Upper lobe of left lung (tissue), 6 donors: Measurements from ENCODE around the gene TMEM175. TPM values are rescaled to one million over a fixed set of nuclear protein-coding genes. Genes with fewer than 3 reads are reported as not detected.
"Not testable (repeated sequence)": the region's sequence is repeated elsewhere in the genome, so short reads cannot be mapped to it uniquely, and the experiment has no call there.

Experiments
- ATAC-seq, 2 donors: fragments of 200-7000 bp; cut with Tn5 transposase; one replicate each; pipeline ENCODE4 v1.9.1; 2022; ENCODE audit warnings: mild to moderate bottlenecking in 2 of 2, moderate library complexity in 2 of 2; ENCODE audit not compliant: low FRiP score in 2 of 2
- DNase-seq, 2 donors: peaks; one replicate each; pipeline ENCODE4 v3.0.0-alpha.2; 2019 to 2020
- H3K27ac ChIP-seq, 4 donors: fragments of 200-600 bp; sonication (generic); one replicate each; pipeline ENCODE4 v1.5.1; 2016 to 2019
- H3K27me3 ChIP-seq, 4 donors: fragments of 200-600 bp; sonication (generic); one replicate each; pipeline ENCODE4 v1.5.1; 2017 to 2019
- H3K36me3 ChIP-seq, 4 donors: fragments of 200-600 bp; sonication (generic); one replicate each; pipeline ENCODE4 v1.5.1; 2016 to 2019
- H3K4me1 ChIP-seq, 4 donors: fragments of 200-600 bp; sonication (generic); one replicate each; pipeline ENCODE4 v1.5.1; 2018 to 2019
- H3K4me3 ChIP-seq, 4 donors: fragments of 200-600 bp; sonication (generic); one replicate each; pipeline ENCODE4 v1.5.1; 2017 to 2019; ENCODE audit warnings: mild to moderate bottlenecking in 2 of 4, moderate library complexity in 1 of 4
- H3K9me3 ChIP-seq, 4 donors: fragments of 200-600 bp; sonication (generic); one replicate each; pipeline ENCODE4 v1.5.1; 2018 to 2019
- EP300 ChIP-seq, 4 donors: sonication (generic); formaldehyde crosslinking; IDR thresholded peaks; one replicate each; pipeline ENCODE4 v1.5.1; 2017; ENCODE audit warnings: antibody characterized with exemption in 4 of 4, control low read depth in 2 of 4
- POLR2A ChIP-seq, 4 donors: fragments of 450-650 bp; IDR thresholded peaks; one replicate each; pipeline ENCODE4 v1.5.1; 2016 to 2017; ENCODE audit warnings: antibody characterized with exemption in 4 of 4, mild to moderate bottlenecking in 2 of 4
- POLR2AphosphoS5 ChIP-seq, 2 donors: sonication (generic); formaldehyde crosslinking; IDR thresholded peaks; one replicate each; pipeline ENCODE4 v1.5.1; 2017; ENCODE audit warnings: antibody characterized with exemption in 2 of 2
- WGBS, 2 donors: methylation state at CpG; one replicate each; pipeline ENCODE4 v1.1.5; 2017 to 2018; 5-methylcytosine and 5-hydroxymethylcytosine counted together
- total RNA-seq, 6 donors: library from RNA; depleted of rRNA in 4 of 6; stranded (reverse); fragments of >200 nt in 4 of 6; gene quantifications; one replicate each; pipeline versions ENCODE4 v1.1.0 to v1.2.1, GENCODE V29; 2016 to 2021
- TF ChIP-seq, protein P1 (sequence below), 6 experiments: fragments of 450-650 bp in 4 of 6; fragments of 200-600 bp in 2 of 6; sonication (generic) in 2 of 6; IDR thresholded peaks; one replicate each; pipeline ENCODE4 v1.5.1; 2016 to 2019; ENCODE audit warnings: antibody characterized with exemption in 6 of 6
- donor health status: DM: no; HTN: no; CAD: no; lungs with moderate emphysema.
- donor health status: DM: no; HTN: yes; CAD: no; lungs with severe emphysema.

The TMEM175 gene
- total RNA-seq, 6 donors from 2014 or later, result 24.6 to 126 (median 41.8) TPM

DNA sequence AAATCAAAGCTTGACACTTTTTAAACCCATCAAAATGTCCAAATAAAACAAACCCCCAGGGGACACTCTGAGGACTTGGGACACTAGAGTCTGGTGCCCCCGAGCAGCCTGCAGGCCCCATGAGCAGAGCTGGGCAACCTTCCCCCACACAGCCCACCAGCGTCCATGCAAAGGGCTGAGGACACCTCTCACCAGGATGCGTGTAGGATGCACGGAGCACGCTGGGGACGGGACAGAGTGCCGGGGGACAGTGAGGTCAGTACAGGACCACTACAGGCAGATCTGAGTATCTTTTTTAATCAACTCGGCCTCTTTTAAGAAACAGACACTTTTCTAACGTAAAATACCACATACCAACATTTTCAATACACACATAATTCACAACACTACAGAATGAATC is 7.1 kb upstream of the TMEM175 start:
- 93 to 94% methylated on average over 8 to 9 of the region's 9 CpGs for WGBS, 2 donors
- DNase-seq (peak; percentile 12 to 56), ATAC-seq (no peak)
- peaks cover 0 to 3% (median 0%) of the 10 kb centered on the region in 4 donors for H3K36me3 ChIP-seq
- no peaks in the 10 kb centered on the region for H3K9me3 ChIP-seq
- H3K4me1 ChIP-seq, result peaks cover 21 to 70% (median 36%) of the 10 kb centered on the region in 4 donors
- no peak for TF ChIP-seq POLR2AphosphoS5 (IDR thresholded peaks at IDR 0.05)
- TF ChIP-seq EP300 (IDR thresholded peaks at IDR 0.05), result no peak
- TF ChIP-seq, protein P1, sequence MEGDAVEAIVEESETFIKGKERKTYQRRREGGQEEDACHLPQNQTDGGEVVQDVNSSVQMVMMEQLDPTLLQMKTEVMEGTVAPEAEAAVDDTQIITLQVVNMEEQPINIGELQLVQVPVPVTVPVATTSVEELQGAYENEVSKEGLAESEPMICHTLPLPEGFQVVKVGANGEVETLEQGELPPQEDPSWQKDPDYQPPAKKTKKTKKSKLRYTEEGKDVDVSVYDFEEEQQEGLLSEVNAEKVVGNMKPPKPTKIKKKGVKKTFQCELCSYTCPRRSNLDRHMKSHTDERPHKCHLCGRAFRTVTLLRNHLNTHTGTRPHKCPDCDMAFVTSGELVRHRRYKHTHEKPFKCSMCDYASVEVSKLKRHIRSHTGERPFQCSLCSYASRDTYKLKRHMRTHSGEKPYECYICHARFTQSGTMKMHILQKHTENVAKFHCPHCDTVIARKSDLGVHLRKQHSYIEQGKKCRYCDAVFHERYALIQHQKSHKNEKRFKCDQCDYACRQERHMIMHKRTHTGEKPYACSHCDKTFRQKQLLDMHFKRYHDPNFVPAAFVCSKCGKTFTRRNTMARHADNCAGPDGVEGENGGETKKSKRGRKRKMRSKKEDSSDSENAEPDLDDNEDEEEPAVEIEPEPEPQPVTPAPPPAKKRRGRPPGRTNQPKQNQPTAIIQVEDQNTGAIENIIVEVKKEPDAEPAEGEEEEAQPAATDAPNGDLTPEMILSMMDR (IDR thresholded peaks at IDR 0.05), result no peak
- no peak overlapping the region for H3K27ac ChIP-seq
- no peaks in the 10 kb centered on the region for H3K27me3 ChIP-seq
- no peak overlapping the region for H3K4me3 ChIP-seq

DNA sequence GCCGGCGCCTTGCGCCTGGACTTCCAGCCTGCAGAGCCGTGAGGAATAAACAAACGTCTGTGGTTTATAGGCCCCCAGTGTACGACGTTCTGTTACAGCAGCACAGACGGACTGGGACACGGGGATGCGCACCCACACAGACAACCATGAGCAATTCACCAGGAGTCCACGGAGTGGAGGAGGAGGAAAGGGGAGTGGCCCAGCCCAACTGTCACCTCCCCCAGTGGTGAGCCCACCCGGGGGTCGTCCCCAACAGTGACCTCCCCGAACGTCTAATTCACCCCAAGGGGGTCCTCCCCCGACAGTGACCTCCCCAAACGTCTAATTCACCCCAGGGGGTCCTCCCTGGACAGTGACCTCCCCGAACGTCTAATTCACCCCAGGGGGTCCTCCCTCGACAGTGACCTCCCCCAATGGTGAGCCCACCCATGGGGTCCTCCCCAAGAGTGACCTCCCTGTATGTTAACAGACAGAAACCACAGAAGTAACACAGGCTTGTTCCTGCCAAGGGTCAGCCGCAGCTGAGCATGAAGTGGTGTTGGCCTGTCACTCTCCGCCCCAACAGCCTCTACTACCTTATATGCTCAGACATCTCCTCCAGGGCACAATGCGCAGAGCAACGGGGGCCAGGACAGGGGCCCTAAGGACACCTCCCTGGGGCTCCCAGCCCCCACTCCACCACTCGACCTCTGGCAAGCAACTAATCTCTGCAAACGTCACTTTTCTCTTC is 6.3 kb upstream of the TMEM175 start:
- H3K36me3 ChIP-seq, result peaks cover 0 to 3% (median 0%) of the 10 kb centered on the region in 4 donors
- no peak for TF ChIP-seq POLR2A (IDR thresholded peaks at IDR 0.05)
- TF ChIP-seq POLR2AphosphoS5 (IDR thresholded peaks at IDR 0.05), result no peak
- TF ChIP-seq EP300 (IDR thresholded peaks at IDR 0.05), result no peak
- TF ChIP-seq, protein P1 (IDR thresholded peaks at IDR 0.05), result no peak
- DNase-seq (peak; percentile 11 to 41), ATAC-seq (peak in 1 of 2 donors; percentile 21)
- H3K4me1 ChIP-seq, result peaks cover 28 to 76% (median 43%) of the 10 kb centered on the region in 4 donors
- H3K4me3 ChIP-seq, result no peak overlapping the region
- H3K27ac ChIP-seq, result no peak overlapping the region
- 76 to 89% methylated on average over 14 to 26 of the region's 26 CpGs for WGBS, 2 donors
- H3K27me3 ChIP-seq, result no peaks in the 10 kb centered on the region
- no peaks in the 10 kb centered on the region for H3K9me3 ChIP-seq

DNA sequence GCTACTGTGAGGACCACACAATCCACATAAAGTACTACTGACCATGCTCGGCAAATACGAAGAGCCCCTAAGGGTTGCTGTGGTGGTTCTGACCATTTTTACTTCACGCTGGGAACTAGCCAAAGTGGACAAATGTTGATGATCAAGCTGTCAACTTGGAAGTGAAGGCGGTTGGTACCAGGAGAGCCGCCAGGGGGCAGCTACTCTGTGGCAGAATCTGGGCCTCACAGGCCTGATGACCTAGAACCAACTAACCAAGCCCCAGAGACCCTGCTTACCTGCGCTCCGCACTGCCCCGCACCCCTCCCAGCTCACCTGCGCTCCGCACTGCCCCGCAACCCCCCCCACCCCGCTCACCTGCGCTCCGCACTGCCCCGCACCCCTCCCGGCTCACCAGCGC is 5.7 kb upstream of the TMEM175 start:
- Histone ChIP-seq H3K4me1 (peaks cover 34 to 82% (median 46%) of the 10 kb centered on the region in 4 donors), H3K36me3 (peaks cover 0 to 3% (median 0%) of the 10 kb centered on the region in 4 donors), H3K4me3 (no peak overlapping the region), H3K27ac (no peak overlapping the region), H3K27me3 (no peaks in the 10 kb centered on the region), H3K9me3 (no peaks in the 10 kb centered on the region)
- ATAC-seq (no peak), DNase-seq (peak in 1 of 2 donors; percentile 20)
- TF ChIP-seq POLR2A (IDR thresholded peaks at IDR 0.05) (no peak), POLR2AphosphoS5 (IDR thresholded peaks at IDR 0.05) (no peak), EP300 (IDR thresholded peaks at IDR 0.05) (no peak)
- TF ChIP-seq, protein P1 (IDR thresholded peaks at IDR 0.05), result peak in 1 of 6 experiments; percentile 28
- 68 to 91% methylated on average over 4 to 14 of the region's 17 CpGs for WGBS, 2 donors

DNA sequence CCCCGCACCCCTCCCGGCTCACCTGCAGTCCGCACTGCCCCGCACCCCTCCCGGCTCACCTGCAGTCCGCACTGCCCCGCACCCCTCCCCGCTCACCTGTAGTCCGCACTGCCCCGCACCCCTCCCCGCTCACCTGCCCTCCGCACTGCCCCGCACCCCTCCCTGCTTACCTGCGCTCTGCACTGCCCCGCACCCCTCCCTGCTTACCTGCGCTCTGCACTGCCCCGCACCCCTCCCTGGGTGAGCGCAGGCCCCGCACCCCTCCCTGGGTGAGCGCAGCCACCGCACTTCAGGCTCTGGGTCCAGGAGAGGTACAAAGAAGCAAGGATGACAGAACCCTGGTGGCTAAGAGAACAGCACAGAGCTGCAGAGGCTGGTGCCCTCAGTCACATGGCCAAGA is 4.7 kb upstream of the TMEM175 start:
- WGBS, 2 donors, result 93 to 100% methylated on average over 5 to 9 of the region's 21 CpGs
- ATAC-seq, H3K4me3 ChIP-seq, H3K9me3 ChIP-seq, H3K27ac ChIP-seq, H3K27me3 ChIP-seq, H3K36me3 ChIP-seq: not testable (repeated sequence)
- DNase-seq, result peak in 1 of 2 donors; percentile 46
- H3K4me1 ChIP-seq, result peaks cover 34 to 84% (median 46%) of the 10 kb centered on the region in 4 donors

DNA sequence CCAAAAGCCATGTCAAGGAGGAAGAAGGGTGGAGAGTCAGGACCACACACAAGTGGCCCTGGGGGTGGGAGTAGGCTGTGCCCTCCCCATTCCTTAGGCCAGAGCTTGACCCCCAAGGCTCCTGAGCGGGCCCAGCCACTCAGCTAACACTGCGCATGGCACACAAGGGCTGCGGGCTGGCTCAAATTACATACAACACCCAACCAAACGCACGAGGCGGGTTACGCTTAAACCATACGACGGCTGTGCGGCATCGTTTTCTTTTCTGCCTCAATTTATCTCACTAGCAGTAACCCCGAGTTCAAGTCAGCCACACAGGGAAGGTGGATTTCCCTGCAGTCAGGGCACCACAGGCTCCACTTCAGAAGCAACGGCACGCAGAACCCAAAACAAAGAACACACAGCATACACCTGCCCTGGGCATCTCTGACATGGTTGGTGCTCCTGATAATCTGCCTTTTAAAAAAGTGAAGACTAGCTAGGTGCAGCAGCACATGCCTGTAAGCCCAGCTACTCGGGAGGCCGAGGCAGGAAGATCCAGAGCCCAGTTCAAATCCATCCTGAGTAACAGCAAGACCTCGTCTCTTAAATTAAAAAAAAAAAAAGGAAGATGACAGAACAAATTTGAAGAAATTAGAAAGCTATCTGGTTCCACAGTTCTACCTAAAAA is 3.0 kb upstream of the TMEM175 start:
- peak overlapping the region in 1 of 4 donors; percentile 98 for H3K27ac ChIP-seq
- H3K36me3 ChIP-seq, result peaks cover 0 to 3% (median 0%) of the 10 kb centered on the region in 4 donors
- H3K4me3 ChIP-seq, result no peak overlapping the region
- TF ChIP-seq POLR2A (IDR thresholded peaks at IDR 0.05) (no peak), POLR2AphosphoS5 (IDR thresholded peaks at IDR 0.05) (no peak), EP300 (IDR thresholded peaks at IDR 0.05) (no peak)
- TF ChIP-seq, protein P1 (IDR thresholded peaks at IDR 0.05), result no peak
- no peak for ATAC-seq
- H3K4me1 ChIP-seq, result peaks cover 45 to 81% (median 54%) of the 10 kb centered on the region in 4 donors
- 93 to 94% methylated on average over 17 of the region's 17 CpGs for WGBS, 2 donors
- H3K27me3 ChIP-seq, result no peaks in the 10 kb centered on the region
- DNase-seq, result no peak
- H3K9me3 ChIP-seq, result no peaks in the 10 kb centered on the region
